ENCODE data around the gene MYL3.

The MYL3 gene

GRCh38 chr3:46899151-46900006 lies 36.1 kb upstream of the MYL3 start:
- no peak for DNase-seq

GRCh38 chr3:46898321-46899150 lies 35.3 kb upstream of the MYL3 start:
- DNase-seq, result no peak

- DNase-seq, result no peak
These were observed 34.6 kb upstream of the MYL3 start for GRCh38 chr3:46897829-46898320.

DNA sequence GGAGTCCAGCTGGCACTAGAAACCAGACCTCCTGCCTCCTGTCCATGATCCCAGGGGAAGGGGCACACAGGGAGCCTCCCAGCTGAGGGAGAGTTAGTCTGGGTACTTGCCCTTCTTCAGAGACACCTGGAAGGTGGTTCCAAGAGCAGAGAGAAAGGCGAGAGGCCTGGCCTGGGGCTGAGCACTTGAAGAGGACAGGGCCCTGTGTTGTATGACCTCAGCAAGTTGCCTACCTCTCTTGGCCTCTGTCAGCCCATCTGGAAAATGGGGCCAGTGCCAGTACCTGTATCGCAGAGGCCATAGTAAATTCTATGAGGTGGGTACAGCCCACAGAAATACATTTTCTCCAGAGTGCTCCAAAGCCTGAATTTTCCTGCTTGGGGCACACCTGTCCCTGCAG lies 33.8 kb upstream of the MYL3 start:
- no peak for DNase-seq

- DNase-seq, result no peak
These were observed 33.1 kb upstream of the MYL3 start for GRCh38 chr3:46896386-46896785.

GRCh38 chr3:46895761-46896160 lies 32.5 kb upstream of the MYL3 start:
- DNase-seq, result no peak

DNA sequence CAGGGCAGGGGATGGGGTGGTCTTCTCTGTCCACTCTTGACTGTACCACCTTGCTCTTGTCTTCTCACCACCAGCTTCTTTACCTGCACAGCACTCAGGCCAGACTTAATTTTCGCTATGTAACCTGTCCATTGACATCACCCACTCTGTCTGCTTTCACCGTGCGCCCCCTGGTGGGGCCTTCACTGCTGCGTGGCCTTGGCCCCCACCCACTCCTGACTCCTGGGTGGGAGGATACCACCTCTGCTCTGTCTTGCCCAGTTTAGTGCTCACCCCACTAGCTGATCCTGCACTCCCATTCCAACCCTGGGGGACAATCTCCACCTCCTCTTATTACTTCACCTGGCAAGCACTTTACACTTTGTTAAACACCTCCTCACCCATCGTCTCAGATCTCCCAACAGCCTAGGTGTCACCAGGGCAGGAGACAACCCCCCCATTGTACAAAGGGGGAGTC lies 32.0 kb upstream of the MYL3 start:
- peak; percentile 87 to 88 for DNase-seq

- DNase-seq, result no peak
These were observed 31.0 kb upstream of the MYL3 start for GRCh38 chr3:46894256-46894655.

- DNase-seq, result no peak
These were observed 30.5 kb upstream of the MYL3 start for GRCh38 chr3:46893763-46894162.

- DNase-seq, result no peak
These were observed 30.0 kb upstream of the MYL3 start for GRCh38 chr3:46893146-46893748.

- DNase-seq, result no peak
These were observed 29.3 kb upstream of the MYL3 start for GRCh38 chr3:46892285-46893145.

- DNase-seq, result no peak
These were observed 27.9 kb upstream of the MYL3 start for GRCh38 chr3:46891132-46891531.

GRCh38 chr3:46890132-46890531 lies 26.9 kb upstream of the MYL3 start:
- DNase-seq, result no peak

DNA sequence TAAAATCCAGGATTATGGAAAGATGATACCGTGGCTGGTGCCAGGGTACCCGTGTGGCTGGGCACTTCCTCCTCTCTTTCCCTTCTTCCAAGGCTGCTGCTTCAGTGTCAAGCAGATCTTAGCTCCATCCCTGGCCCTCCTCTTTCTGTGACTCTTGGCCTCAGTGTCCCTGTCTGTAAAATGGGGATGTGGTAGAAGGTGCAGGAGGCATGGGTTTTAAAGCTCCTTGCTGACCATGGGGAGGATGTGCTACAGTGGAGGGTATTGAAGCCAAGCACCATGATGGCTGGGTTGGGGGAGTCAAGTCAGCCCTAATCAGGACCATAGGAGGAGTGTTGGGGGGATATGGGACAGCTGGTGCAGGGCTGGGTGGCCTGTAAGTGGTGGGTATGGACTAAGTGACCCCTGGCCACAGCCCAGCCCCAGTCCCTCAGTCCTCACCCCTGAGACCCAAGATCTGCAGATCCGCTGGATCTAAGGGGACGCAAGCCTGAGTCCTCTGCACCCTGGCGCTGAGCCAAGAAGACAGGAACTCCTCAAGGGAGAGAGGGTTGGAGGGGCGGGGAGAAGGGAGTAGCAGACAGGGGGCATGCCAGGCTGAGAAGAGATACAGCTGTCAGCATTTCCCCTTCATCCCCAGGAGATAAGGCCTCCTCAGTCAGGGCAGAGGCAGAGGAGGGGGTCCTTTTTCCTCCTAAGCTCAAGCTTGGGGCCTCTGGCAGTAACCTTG lies 26.3 kb upstream of the MYL3 start:
- no peak for DNase-seq

DNA sequence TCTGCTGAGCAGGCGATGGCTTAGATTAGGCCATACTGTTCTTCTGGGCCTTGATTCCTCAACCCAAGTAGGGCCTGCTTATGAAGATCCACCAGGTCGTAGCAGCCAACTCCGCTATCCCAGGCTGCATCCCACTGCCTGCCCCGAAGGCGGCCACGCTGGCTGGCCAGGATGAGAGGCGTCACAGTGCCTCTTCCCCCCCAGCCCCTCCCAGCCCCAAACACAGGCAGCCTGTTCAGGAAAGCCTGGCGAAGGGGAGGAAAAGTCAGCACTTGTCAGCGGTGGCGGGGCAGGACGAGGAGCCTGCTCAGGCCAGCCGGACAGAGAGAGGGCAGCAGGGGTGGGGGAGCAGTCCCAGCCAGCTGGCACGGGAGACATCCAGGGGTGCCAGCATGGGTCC lies 25.5 kb upstream of the MYL3 start:
- no peak for DNase-seq

GRCh38 chr3:46887980-46888494 lies 24.8 kb upstream of the MYL3 start:
- DNase-seq, result no peak

DNA sequence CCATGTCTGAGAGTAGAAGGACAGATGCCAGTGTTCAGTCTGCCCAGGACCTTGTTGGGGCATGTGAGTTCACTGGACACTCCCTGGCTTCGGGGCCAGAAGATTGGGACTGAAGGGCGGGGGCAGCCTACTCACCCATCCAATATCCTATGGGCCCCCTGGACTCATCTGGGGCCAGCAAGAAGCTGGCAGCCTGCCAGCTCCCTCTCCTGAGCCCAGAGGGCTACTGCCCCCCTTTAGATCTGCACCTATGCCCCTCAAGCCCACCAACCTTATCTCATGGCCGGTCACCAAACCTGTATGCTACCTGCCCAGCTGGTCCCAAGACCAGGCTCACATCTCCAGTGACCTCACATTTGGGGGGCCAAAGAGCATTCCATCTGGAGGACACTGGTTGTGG lies 22.4 kb upstream of the MYL3 start:
- no peak for DNase-seq

- peak in 1 of 2 experiments; percentile 41 for DNase-seq
These were observed 21.7 kb upstream of the MYL3 start for GRCh38 chr3:46884929-46885328.

DNA sequence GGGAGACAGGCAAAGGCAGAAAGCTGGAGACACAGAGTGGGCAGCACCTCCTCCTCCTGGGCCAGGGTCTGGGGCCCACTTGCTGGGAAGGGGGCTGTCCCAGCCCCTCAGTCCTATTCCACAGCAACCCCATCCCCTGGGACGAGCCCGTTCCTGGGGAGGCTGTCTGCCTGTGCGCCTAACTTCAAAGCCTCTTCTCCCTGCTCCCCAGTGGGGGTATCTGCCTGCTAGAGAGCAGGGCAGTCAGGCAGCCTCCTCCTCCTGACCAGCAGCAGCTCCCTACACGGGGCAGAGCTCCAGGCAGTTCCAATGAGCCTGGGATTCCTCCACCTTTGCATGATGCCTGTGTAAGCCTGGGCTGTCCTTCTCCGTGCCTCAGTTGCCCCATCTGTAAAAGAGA lies 21.2 kb upstream of the MYL3 start:
- no peak for DNase-seq

DNA sequence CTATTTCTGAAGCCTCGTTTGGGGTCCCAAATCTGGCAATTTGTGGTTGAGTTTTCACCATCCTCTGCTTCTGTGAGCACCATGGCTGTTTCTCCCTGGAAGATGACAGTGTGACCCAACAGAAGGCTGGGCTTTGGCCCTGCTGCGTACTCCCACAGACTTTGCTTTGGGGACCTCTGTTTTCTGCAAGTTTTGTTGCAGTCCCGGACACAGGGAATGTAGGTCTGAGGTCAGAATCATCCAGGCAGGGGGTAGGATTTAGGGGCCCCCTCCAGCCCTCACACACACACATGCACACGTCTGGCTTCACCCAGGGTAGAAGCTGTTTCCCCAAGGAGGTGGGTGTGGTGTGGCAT lies 20.6 kb upstream of the MYL3 start:
- no peak for DNase-seq

GRCh38 chr3:46883054-46883829 lies 20.0 kb upstream of the MYL3 start:
- DNase-seq, result peak in 1 of 2 experiments; percentile 38
